Adrenal gland (tissue), 12 donors: Measurements from ENCODE around the gene PGS1. TPM values are rescaled to one million over a fixed set of nuclear protein-coding genes. Genes with fewer than 3 reads are reported as not detected.

Experiments used
- DNase-seq, 7 donors: peaks; one replicate each; pipeline ENCODE4 v3.0.0-alpha.2; 2019 to 2020
- H3K27ac ChIP-seq, 5 donors: fragments of 200-600 bp; sonication (generic) in 4 of 5; 1 replicate in 3 of 5; 2 replicates in 2 of 5; pipeline versions ENCODE4 v1.5.1 to v1.8.0; 2016 to 2020; ENCODE audit warnings: mild to moderate bottlenecking in 1 of 5
- H3K27me3 ChIP-seq: fragments of 200-600 bp; 2 replicates; pipeline ENCODE4 v1.8.0; 2021
- H3K36me3 ChIP-seq, 2 donors: fragments of 200-600 bp; replicated peaks in 1 of 2; 1 replicate in 1 of 2; 2 replicates in 1 of 2; pipeline versions ENCODE4 v1.5.1 to v1.8.0; 2018 to 2022
- H3K4me1 ChIP-seq, 2 donors: fragments of 200-600 bp; replicated peaks in 1 of 2; 1 replicate in 1 of 2; 2 replicates in 1 of 2; pipeline versions ENCODE4 v1.5.1 to v1.8.0; 2018 to 2021
- H3K4me3 ChIP-seq, 4 donors: fragments of 200-600 bp; sonication (generic) in 3 of 4; one replicate each; pipeline ENCODE4 v1.5.1; 2016 to 2018
- H3K9me3 ChIP-seq, 3 donors: fragments of 200-600 bp; sonication (generic) in 1 of 3; replicated peaks in 1 of 3; 1 replicate in 2 of 3; 2 replicates in 1 of 3; pipeline versions ENCODE4 v1.5.1 to v1.8.0; 2016 to 2021
- POLR2A ChIP-seq, 2 donors: fragments of 450-650 bp; IDR thresholded peaks; one replicate each; pipeline ENCODE4 v1.6.1; 2017; ENCODE audit warnings: antibody characterized with exemption in 2 of 2, mild to moderate bottlenecking in 2 of 2, moderate library complexity in 1 of 2
- WGBS, 4 donors: extraction: QIAGEN DNeasy Blood & Tissue Kit in 2 of 4; methylation state at CpG; one replicate each; pipeline versions ENCODE4 v1.1.5 to v1.1.7; 2013 to 2017; 5-methylcytosine and 5-hydroxymethylcytosine counted together
- intact Hi-C, 2 donors: fragments of 100-400 bp; cut with DNase I; formaldehyde crosslinking; loops; one replicate each; pipeline versions ENCODE4 v1.14.1 to v1.15.0; 2022 to 2023
- polyA plus RNA-seq, 3 donors: library from polyadenylated mRNA; stranded (reverse); fragments of 200-250 nt in 2 of 3; fragments of 350-450 nt in 1 of 3; fragmentation: Illumina TruSeq in 1 of 3; extraction: RNeasy Lipid Tissue Mini Kit (QIAGEN cat#74804) in 1 of 3; gene quantifications; one replicate each; pipeline ENCODE4 v1.2.3, GENCODE V29; 2013 to 2014
- total RNA-seq, 9 donors: library from RNA; depleted of rRNA in 4 of 9; stranded (reverse); fragments of >200 nt in 4 of 9; fragments of 120-200 nt in 1 of 9; fragmentation: NEBNext Ultra II Directional in 1 of 9; extraction: Animal tissue kit (Norgen Biotek cat#: 25700) in 1 of 9; gene quantifications; one replicate each; pipeline versions ENCODE4 v1.1.0 to v1.2.4, GENCODE V29; 2013 to 2023
- TF ChIP-seq, protein P1 (sequence below), 6 experiments: fragments of 450-650 bp in 4 of 6; fragments of 200-600 bp in 2 of 6; sonication (generic) in 1 of 6; IDR thresholded peaks; 1 replicate in 5 of 6; 2 replicates in 1 of 6; pipeline versions ENCODE4 v1.5.1 to v1.8.0; 2016 to 2021; ENCODE audit warnings: antibody characterized with exemption in 6 of 6, mild to moderate bottlenecking in 2 of 6, moderate library complexity in 1 of 6
- donor health status: healthy with polysubstance abuse.
- donor health status: Bipolar disorder and iron deficiency.
- donor health status: DM: yes; HTN: yes; CAD: no.
- donor health status: DM: no; HTN: no; CAD: no.
- donor health status: DM: no; HTN: no; CAD: no.
- donor health status: DM: yes; HTN: yes; CAD: no.

PGS1 gene
- total and polyA plus RNA-seq, 12 donors: 11.9 to 64.5 (median 31.0) TPM

DNA sequence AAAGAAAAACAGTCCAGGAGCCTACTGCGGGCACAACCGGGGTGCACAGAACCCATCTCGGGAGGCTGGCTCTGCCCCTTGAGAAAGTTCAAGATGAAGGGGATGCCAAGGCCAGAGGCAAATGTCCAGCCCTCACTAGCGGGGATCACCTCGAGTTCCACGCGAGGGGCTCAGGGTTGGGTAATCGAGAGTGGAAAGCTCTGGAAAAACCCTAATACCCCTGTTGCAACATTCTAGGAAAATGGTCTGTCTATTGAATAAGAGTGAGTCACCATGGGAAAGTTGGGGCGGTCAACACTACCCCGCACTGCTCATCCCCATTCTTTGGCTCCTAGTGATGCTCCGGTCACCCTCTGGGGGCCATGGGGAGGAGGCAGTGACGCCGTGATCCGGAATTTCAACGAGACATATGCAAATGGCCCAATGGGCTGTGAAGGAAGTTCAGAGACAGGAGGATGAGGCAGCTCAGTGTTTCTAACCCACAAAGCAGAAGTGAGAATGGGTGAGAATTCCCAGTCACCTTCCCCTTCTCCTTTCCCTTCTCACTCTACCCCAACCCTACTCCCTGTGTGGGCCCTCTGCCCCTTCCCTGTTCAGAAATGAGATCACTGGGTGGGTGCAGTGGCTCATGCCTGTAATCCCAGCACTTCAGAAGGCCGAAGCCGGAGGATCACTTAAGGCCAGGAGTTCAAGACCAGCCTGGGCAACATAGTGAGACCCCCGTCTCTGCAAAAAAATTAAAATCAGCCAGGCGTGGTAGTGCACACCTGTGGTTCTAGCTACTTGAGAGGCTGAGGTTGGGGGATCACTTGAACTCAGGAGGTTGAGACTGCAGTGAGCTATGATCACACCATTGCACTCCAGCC, 41.0 kb upstream of the PGS1 start:
- peak in 2 of 7 donors; percentile 48 to 55 for DNase-seq
- H3K27ac ChIP-seq: no peak overlapping the region

GRCh38 chr17:78338486-78339259, 39.8 kb upstream of the PGS1 start:
- Histone ChIP-seq H3K36me3 (no peaks in the 10 kb centered on the region), H3K4me1 (peaks cover 14 to 24% of the 10 kb centered on the region in 2 donors), H3K27me3 (no peaks in the 10 kb centered on the region), H3K27ac (no peak overlapping the region), H3K4me3 (no peak overlapping the region), H3K9me3 (no peaks in the 10 kb centered on the region)
- intact Hi-C loops: no loop called here
- DNase-seq: no peak
- TF ChIP-seq POLR2A (IDR thresholded peaks at IDR 0.05): no peak
- TF ChIP-seq, protein P1, sequence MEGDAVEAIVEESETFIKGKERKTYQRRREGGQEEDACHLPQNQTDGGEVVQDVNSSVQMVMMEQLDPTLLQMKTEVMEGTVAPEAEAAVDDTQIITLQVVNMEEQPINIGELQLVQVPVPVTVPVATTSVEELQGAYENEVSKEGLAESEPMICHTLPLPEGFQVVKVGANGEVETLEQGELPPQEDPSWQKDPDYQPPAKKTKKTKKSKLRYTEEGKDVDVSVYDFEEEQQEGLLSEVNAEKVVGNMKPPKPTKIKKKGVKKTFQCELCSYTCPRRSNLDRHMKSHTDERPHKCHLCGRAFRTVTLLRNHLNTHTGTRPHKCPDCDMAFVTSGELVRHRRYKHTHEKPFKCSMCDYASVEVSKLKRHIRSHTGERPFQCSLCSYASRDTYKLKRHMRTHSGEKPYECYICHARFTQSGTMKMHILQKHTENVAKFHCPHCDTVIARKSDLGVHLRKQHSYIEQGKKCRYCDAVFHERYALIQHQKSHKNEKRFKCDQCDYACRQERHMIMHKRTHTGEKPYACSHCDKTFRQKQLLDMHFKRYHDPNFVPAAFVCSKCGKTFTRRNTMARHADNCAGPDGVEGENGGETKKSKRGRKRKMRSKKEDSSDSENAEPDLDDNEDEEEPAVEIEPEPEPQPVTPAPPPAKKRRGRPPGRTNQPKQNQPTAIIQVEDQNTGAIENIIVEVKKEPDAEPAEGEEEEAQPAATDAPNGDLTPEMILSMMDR (IDR thresholded peaks at IDR 0.05): no peak
- 64 to 70% (median 66%) methylated on average over 9 to 11 of the region's 11 CpGs for WGBS, 4 donors

More for the DNA sequence above, 41.0 kb upstream of the PGS1 start:
- H3K4me1 ChIP-seq: peaks cover 5 to 12% of the 10 kb centered on the region in 2 donors
- no peaks in the 10 kb centered on the region for H3K27me3 ChIP-seq
- no peak overlapping the region for H3K4me3 ChIP-seq
- intact Hi-C loops: no loop called here
- H3K9me3 ChIP-seq: no peaks in the 10 kb centered on the region
- TF ChIP-seq, protein P1 (IDR thresholded peaks at IDR 0.05): no peak
- no peak for TF ChIP-seq POLR2A (IDR thresholded peaks at IDR 0.05)
- WGBS, 4 donors: 80 to 82% (median 81%) methylated on average over 19 of the region's 19 CpGs
- no peaks in the 10 kb centered on the region for H3K36me3 ChIP-seq

GRCh38 chr17:78340183-78340955, 38.1 kb upstream of the PGS1 start:
- Histone ChIP-seq H3K27ac (peak overlapping the region in 1 of 5 donors; percentile 89), H3K4me1 (peaks cover 14 to 28% of the 10 kb centered on the region in 2 donors)
- intact Hi-C loops: no loop called here

More at GRCh38 chr17:78340183-78340955, 38.1 kb upstream of the PGS1 start:
- H3K9me3 ChIP-seq: no peaks in the 10 kb centered on the region
- no peak for TF ChIP-seq POLR2A (IDR thresholded peaks at IDR 0.05)
- TF ChIP-seq, protein P1 (IDR thresholded peaks at IDR 0.05): no peak
- no peak for DNase-seq
- H3K27me3 ChIP-seq: no peaks in the 10 kb centered on the region
- H3K4me3 ChIP-seq: no peak overlapping the region
- 85 to 88% (median 86%) methylated on average over 6 to 10 of the region's 10 CpGs for WGBS, 4 donors
- no peaks in the 10 kb centered on the region for H3K36me3 ChIP-seq
